Dermis microvascular lymphatic vessel endothelial cell (primary cell): Measurements from ENCODE around the gene CDH13. TPM values are rescaled to one million over a fixed set of nuclear protein-coding genes. Genes with fewer than 3 reads are reported as not detected.

Source experiments
- DNase-seq, 2 donors: peaks; one replicate each; pipeline versions ENCODE4 v3.0.0 to v3.0.0-alpha.2; 2010; ENCODE audit warnings: low read depth in 2 of 2
- total RNA-seq: library from RNA; depleted of rRNA; stranded (reverse); fragments of >200 nt; gene quantifications from 2 replicates; pipeline ENCODE4 v1.2.1, GENCODE V29; 2014

Gene CDH13
- total RNA-seq, 1 donor from 2014 or later = 68.9 TPM

DNA sequence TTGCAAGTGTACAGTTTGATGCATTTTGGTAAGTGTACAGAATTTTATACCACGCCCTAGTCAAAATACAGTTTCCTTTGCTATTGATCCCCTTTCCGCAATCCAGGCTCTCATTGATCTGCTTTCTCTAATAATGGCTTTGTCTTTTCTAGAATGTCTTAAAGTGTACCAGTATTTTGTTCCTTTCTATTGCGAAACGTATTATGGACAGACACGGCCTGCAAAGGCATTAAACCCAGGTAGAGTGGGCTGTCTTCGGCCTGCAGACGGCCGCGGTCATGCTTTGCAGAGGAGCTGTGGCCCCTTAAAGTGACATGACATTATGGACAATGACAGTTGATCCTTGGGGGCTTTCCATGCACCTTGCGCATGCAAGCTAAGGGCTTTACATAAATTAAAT lies 1165.1 kb downstream of the CDH13 start:
- no peak for DNase-seq

DNA sequence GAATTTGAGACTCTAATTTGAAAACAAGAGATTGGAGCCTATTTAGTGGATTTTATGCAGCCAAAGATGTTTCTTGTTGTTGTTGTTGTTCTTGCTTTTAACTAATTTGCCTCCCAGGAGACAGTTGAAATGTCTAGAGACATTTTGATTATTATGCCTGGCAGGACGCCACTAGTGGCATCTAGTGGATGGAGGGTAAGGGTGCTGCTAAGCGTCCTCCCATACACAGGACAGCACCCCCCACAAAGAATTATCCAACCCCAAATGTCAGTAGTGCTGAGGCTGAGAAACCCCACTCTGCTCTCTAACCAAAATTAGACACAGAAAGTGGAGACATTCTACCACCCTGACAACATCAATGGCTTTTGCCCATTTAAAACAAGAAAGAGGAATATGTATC lies 1165.6 kb downstream of the CDH13 start:
- no peak for DNase-seq

DNA sequence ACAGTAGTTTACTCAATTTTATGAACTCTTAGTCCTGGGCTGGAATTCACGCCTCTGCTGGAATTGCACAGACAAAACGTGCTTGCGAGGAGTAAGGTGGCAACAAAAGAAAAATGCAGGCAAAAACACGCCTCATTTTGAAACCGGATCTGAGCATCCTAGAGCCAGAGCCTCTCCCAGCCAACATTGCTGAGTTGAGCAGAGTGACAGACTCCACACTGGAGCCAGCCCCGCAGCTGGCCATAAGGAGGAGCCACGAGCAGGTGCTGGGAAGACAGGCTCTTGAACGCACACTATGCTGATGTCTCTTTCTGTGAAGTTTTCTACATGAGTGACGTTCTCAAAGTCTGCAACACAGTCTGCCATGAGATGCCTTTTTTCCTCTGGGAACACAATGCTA lies 1166.4 kb downstream of the CDH13 start:
- DNase-seq = no peak

- no peak for DNase-seq
These were observed 1168.2 kb downstream of the CDH13 start for GRCh38 chr16:83794860-83795554.

DNA sequence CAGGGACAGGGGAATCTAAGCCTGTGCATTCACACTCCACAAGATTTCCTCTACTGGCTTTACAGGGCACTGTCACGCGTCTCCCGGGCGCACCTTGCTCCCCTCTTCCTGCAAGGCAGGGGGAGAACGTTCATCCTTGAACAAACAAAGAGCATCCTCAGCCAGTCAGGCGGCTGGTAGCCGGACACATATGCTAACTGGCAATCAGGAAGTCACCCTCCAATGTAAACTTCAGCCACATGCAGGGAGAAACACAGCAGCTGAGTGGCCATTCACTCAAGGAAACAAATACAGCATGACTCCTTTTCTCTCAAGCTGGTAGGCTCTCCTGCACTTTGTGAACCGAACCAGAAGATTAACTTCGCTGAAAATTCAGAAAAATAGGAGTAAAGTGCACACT lies 1170.2 kb downstream of the CDH13 start:
- DNase-seq = peak in 1 of 2 donors; percentile 32

- no peak for DNase-seq
These were observed 1172.6 kb downstream of the CDH13 start for GRCh38 chr16:83799336-83799735.

DNA sequence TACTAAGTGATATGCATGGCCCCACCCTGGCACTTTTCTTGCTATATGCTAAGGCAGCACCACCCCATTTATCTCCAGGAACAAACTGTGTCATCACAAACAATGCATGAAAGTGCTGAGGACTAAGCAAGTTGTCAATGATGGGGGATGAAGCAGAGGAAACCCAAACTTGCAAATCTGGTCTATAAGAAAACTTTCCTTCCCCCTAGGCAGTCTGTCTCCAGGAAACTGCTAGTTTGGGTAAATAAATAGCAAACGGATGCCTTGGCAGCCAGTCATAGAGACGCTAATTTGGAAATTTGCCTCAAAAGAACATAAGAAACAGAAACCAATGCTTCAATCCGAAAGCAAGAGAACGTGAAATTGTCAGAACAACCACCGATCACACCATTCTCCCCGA lies 1175.4 kb downstream of the CDH13 start:
- peak in 1 of 2 donors; percentile 73 for DNase-seq

DNA sequence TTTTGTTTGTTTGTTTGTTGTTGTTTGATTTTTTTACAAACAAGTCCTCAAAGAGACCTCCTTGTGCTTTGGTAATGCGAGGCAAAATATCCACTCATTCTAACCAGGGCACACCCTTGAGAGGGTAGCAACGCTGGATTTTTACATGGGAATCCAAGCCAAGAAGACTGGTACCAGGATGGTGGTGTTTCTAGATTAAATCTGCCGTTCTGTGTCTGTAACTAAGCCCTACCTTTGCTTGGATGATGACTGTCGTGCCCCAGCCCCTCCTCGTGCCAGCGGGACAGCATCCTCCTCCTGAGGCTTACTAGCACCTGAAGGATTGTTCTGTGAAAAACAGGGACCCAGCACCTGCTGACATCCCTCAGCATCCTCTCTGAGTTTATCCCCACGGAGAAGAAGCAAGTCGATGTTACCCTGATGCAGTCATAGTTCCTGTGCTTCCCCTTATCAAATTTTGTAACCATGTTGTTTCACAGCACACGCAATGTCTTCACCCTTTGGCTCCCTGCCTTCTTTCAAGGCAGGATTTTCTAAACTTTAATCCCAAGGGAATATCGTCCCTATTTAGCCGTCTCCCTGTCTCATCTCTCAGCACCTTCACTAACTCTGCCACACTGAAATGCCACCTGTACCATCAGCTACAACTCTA lies 1175.9 kb downstream of the CDH13 start:
- DNase-seq = no peak

DNA sequence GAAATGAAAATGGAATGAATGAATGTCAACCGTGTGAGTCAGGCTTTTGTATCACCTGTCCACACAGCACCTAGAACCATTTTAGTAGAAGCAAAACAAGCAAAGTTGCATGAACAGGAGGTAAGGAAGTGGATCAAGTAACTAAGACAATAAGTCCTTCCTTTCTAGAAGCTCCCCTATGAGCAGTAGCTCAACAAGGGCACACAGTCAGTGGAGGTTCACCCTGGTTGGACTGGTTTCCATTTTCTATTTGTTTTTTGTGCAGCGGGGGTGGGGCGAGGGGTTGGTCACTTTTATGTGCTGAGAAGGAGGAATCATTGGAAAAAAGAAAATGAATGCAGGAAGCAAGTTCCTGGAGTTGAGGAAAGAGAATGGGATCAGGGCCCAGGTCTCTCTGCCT lies 1177.0 kb downstream of the CDH13 start:
- DNase-seq = peak in 1 of 2 donors; percentile 42

GRCh38 chr16:83804366-83804765 lies 1177.6 kb downstream of the CDH13 start:
- DNase-seq = no peak

DNA sequence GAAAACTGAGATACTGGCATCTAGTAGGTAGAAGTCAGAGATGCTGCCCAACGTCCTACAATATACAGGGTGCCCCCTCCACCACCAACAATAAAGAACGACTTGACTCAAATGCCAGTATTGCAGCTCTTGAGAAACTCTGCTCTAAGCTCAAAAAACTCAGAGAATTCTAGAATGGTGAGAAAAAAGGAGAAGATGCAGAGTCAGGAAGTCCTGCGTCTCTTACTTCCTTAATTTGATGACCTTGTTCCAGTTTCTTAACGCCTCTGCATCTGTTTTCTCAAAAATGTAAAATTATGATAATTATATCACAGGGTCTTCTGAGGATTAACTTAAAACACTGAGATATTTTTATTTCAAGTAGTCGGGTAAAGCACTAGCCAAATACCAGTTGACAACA lies 1179.3 kb downstream of the CDH13 start:
- DNase-seq = no peak

DNA sequence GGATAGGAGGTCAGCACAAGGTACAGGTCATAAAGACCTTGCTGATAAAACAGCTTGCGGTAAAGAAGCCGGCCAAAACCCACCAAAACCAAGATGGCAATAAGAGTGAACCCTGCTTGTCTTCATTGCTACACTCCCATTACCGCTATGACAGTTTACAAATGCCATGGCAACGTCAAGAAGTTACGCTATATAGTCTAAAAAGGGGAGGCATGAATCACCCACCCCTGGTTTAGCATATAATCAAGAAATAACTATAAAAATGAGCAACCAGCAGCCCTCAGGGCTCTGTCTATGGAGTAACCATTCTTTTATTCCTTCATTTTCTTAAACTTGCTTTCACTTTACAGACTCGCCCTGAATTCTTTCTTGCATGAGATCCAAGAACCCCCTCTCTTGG lies 1180.0 kb downstream of the CDH13 start:
- no peak for DNase-seq

DNA sequence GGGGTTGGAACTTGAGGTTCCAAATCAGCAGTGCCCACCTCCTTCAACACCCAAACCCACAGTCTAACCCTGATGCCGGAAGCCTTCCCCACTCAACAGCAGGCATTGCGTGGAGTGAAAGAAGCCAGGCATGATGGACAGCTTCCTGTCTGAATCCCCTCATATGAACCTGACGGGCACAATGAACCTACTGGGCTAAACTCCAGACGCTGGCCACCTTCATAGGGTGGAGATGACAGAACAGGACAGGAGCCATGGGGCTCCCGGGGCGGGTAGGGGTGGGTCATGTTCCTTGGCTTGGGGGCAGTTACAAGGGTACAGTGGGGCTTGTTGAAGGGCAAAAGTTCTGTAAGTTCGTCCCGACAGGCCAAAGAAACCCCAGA lies 1180.5 kb downstream of the CDH13 start:
- no peak for DNase-seq

DNA sequence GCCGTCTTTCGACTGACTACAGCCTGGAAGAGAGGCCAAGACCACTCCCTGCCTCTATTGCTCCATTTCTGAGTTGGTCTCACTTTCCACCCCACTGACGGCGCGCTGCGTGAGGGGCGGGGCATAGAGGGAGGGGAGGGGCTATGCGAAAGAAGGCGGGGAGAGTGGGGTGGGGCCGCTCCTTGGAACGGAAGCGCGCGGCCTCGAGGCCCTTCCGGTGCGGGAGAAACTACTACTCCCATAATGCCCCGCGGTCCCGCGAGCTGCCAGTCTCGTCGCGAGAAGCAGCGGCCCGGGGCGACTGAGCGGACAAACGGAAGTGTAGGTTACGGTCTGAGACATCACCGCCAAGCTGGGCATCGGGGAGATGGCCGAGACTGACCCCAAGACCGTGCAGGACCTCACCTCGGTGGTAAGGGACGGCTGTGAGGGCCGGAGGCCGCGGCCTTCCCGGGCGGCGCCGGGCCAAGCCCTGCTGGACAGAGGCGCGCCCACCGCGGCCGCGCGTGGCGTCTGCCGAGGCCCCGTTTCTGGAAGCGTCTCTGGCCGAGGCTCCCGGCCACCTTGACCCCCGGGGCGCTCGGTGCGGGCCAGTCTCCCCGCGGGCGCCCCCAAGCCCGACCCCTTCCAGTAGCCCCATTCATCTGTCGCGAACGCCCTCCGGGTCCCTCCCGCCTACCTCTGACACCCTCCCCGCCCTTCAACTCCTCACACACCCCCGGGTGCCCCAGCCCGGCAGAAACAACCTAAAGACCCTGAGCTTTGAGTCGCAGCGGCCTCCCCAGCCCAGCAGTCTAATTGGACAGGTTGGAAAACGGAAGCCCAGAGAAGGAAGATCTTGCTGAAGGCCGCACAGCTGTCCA lies 1181.2 kb downstream of the CDH13 start, which contains the start of gene HSBP1:
HSBP1 (plus strand) TSS at position 269 of the 863 bp plus-strand sequence; CDS start at position 368, 99 bp downstream.
- peak; percentile 71 to 89 for DNase-seq

DNA sequence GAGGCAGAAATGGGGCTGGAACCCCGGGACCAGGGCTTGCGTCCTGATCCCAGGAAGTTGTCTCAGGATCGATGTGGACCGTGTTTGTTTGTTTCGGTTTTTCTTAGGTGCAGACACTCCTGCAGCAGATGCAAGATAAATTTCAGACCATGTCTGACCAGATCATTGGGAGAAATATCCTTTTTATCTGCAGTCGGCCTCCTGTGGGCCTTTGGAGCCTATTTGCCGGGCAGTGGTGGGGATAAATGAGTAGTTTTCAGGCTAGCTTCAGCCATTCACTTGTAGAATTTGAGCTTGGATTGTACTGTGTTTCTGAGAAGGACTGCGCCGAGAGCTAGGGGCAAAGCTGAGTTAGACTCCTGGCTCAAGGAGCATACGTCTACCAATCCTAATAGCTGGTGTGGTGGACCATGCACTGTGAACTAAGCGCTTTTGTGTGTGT lies 1181.8 kb downstream of the CDH13 start:
- no peak for DNase-seq

DNA sequence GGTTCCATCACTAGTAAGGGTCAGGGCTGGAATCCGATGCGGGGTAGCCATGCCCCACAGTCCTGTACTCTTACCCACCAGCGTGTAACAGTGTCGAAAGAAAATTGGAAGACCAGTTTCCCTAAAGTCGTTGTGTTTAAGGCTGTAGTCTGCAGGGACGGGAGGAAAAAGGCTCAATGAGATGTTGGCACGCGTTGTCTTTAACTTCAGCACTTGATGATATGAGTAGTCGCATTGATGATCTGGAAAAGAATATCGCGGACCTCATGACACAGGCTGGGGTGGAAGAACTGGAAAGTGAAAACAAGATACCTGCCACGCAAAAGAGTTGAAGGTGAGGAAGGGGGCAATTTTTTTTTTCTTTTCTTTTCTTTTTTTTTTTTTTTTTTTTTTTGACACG lies 1182.3 kb downstream of the CDH13 start:
- no peak for DNase-seq

DNA sequence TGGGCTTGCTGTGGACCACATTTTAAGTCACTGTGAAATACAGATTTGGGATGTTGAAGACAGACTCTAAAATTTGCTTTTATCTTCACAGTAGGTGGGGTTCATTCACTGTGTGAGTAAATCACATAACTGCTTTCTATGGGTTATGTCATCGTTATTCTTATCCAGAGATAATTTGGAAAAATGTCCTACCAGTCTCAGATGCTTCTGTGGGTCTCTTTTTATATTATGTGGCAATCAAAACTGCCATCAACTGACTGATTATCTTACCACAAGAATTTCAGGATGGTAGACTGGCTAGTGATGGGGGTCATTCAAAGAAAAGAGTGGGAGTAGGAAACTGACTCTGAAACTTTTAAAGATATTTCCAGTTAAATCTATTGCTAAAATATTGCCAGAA lies 1184.1 kb downstream of the CDH13 start:
- no peak for DNase-seq

- DNase-seq = peak in 1 of 2 donors; percentile 80
These were observed 1187.3 kb downstream of the CDH13 start for GRCh38 chr16:83813823-83814658.

- no peak for DNase-seq
These were observed 1187.9 kb downstream of the CDH13 start for GRCh38 chr16:83814659-83814985.

GRCh38 chr16:83817022-83817421 lies 1190.3 kb downstream of the CDH13 start:
- no peak for DNase-seq

DNA sequence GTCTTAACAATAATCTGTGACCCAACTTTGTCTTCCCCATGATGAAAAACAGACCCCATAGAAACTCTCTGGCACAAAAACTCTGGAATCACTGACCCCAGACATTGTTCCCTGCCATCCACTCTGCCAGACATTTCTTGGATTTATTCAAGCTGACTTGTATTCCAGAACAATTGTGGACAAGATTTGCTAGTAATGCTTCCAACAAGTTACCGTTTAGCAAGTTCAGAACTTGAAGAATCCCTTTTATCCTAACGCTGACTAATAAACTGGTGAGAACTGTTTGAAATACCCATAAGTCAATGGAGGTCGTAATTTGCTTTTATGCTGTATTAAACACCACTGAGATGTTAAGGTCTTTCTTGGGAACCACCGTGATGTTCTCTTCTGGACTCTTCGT lies 1191.5 kb downstream of the CDH13 start:
- DNase-seq = no peak
